ENCODE data around the gene LYL1.

- TF ChIP-seq EP300 (IDR thresholded peaks at IDR 0.05) (no peak), CTCF (IDR thresholded peaks at IDR 0.05) (peak in 1 of 5 experiments; percentile 17), POLR2A (IDR thresholded peaks at IDR 0.05) (no peak)
Observed at GRCh38 chr19:13104848-13105711, 2.4 kb upstream of the LYL1 start.
